ENCODE results near the gene VEPH1.
"Not testable (repeated sequence)": the region's sequence is repeated elsewhere in the genome, so short reads cannot be mapped to it uniquely, and the experiment has no call there.

DNA sequence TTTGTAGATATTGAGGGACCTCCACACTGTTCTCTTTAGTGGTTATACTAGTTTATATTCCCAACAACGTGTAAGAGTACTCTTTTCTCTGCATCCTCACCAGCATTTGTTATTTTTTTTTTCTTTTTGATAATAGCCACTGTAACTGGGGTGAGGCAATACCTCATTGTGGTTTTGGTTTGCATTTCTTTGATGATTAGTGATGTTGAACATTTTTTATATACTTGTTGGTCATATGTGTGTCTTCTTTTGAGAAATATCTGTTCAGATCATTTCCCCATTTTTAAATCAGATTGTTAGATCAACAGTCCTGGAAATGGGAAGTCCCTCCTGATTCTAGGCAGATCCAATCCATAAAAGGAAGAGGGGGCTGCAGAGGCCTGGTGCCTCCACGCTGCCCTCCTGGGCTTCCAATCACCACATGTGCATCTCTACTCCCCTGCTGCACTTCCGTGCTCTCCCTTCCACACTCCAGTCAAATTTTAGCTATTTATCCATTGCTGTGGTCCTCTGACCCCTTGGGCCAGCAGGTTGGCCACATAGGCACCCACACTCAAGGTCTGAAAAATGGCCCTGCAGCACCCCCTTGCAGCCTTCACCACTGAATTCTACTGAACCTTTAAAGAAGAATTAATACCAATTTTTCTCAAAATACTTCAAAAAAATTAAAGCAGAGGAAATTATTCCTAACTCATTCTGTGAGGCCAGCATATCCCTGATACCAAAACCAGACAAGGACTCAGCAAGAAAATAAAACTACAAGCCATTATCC lies 154.7 kb downstream of the VEPH1 start:
- TF ChIP-seq, protein P1, sequence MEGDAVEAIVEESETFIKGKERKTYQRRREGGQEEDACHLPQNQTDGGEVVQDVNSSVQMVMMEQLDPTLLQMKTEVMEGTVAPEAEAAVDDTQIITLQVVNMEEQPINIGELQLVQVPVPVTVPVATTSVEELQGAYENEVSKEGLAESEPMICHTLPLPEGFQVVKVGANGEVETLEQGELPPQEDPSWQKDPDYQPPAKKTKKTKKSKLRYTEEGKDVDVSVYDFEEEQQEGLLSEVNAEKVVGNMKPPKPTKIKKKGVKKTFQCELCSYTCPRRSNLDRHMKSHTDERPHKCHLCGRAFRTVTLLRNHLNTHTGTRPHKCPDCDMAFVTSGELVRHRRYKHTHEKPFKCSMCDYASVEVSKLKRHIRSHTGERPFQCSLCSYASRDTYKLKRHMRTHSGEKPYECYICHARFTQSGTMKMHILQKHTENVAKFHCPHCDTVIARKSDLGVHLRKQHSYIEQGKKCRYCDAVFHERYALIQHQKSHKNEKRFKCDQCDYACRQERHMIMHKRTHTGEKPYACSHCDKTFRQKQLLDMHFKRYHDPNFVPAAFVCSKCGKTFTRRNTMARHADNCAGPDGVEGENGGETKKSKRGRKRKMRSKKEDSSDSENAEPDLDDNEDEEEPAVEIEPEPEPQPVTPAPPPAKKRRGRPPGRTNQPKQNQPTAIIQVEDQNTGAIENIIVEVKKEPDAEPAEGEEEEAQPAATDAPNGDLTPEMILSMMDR (IDR thresholded peaks at IDR 0.05; ENCODE audit: low read depth, low read length, poor library complexity, severe bottlenecking): not testable (repeated sequence)
- not testable (repeated sequence) for TF ChIP-seq EZH2phosphoT487 (IDR thresholded peaks at IDR 0.05; ENCODE audit: borderline replicate concordance, low read length)

All from DOHH2 (cell line).